GM12891 (cell line): Measurements from ENCODE around the gene NPHP4.

Experiments
- PAX5 ChIP-seq: IDR thresholded peaks from 2 replicates; pipeline ENCODE4 v1.6.1; 2011; ENCODE audit warnings: low read length, moderate library complexity, mild to moderate bottlenecking; ENCODE audit not compliant: insufficient read depth, severe bottlenecking
- POLR2A ChIP-seq: IDR thresholded peaks from 2 replicates; pipeline ENCODE4 v1.6.1; 2011; ENCODE audit warnings: low read depth, low read length, control low read depth
- POLR2AphosphoS5 ChIP-seq: IDR thresholded peaks from 2 replicates; pipeline ENCODE4 v1.6.1; 2011; ENCODE audit warnings: low read depth, low read length, control low read depth
- POU2F2 ChIP-seq: IDR thresholded peaks from 2 replicates; pipeline ENCODE4 v1.6.1; 2011; ENCODE audit warnings: low read depth, mild to moderate bottlenecking, control low read depth, low read length, moderate library complexity
- TAF1 ChIP-seq: IDR thresholded peaks from 2 replicates; pipeline ENCODE4 v1.6.1; 2011; ENCODE audit warnings: low read depth, low read length, control low read depth

DNA sequence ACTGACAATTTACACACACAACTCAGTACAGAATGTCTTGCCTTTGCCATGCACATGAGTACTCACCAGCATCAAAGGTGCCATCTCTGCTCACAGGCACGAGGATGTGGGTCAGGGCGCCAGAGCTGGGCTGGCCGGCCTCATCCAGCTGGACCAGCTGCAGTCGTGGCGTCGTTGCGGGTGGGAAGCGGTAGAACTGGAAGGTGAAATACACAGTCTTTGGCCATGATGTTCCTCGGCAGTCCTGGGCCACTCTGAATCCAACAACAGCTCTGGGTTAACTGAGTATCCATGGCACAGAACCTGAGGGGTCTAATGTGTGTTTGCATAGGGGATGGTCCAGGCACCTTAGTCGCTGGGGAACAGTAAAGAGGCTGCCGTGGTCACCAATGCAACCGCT is 87.7 kb downstream of the NPHP4 start:
- TF ChIP-seq PAX5 = no peak
- TF ChIP-seq POU2F2 = no peak
- no peak for TF ChIP-seq POLR2A
- no peak for TF ChIP-seq POLR2AphosphoS5
- no peak for TF ChIP-seq TAF1
